Renal cortex interstitium (tissue), 11 donors: Measurements from ENCODE around the gene PIP5KL1. TPM values are rescaled to one million over a fixed set of nuclear protein-coding genes. Genes with fewer than 3 reads are reported as not detected.
"Not testable (repeated sequence)": the region's sequence is repeated elsewhere in the genome, so short reads cannot be mapped to it uniquely, and the experiment has no call there.

Experiments used
- DNase-seq, 11 donors: peaks; one replicate each; pipeline ENCODE4 v3.0.0-alpha.2; 2013; ENCODE audit warnings: low read depth in 9 of 11, low spot score in 4 of 11; ENCODE audit errors: extremely low read depth in 1 of 11
- polyA plus RNA-seq, 3 donors: library from polyadenylated mRNA; unstranded; fragments of 120-200 nt; gene quantifications; one replicate each; pipeline ENCODE4 v1.2.1, GENCODE V29; 2013; ENCODE audit not compliant: insufficient read length in 3 of 3

Gene PIP5KL1
- polyA plus RNA-seq, 3 donors = 1.5 to 1.8 (median 1.7) TPM

GRCh38 chr9:127884427-127884911, 46.1 kb downstream of the PIP5KL1 start:
- DNase-seq = no peak

- DNase-seq = no peak
Observed at GRCh38 chr9:127883959-127884358, 46.6 kb downstream of the PIP5KL1 start.

- not testable (repeated sequence) for DNase-seq
Observed at GRCh38 chr9:127881715-127882114, 48.9 kb downstream of the PIP5KL1 start.

GRCh38 chr9:127880143-127880542, 50.4 kb downstream of the PIP5KL1 start:
- no peak for DNase-seq

- DNase-seq = no peak
Observed at GRCh38 chr9:127878652-127879390, 51.8 kb downstream of the PIP5KL1 start.

GRCh38 chr9:127878001-127878651, 52.5 kb downstream of the PIP5KL1 start:
- DNase-seq = no peak

GRCh38 chr9:127877566-127877998, 53.0 kb downstream of the PIP5KL1 start, which contains the start of gene AK1:
TSS of gene AK1 (minus strand) at chr9:127877675. CDS start at chr9:127874617, 3,058 bp downstream.
- peak in 3 of 11 donors; percentile 54 to 56 (median 54) for DNase-seq

- DNase-seq = no peak
Observed at GRCh38 chr9:127876764-127877562, 53.6 kb downstream of the PIP5KL1 start.

GRCh38 chr9:127876026-127876763, 54.4 kb downstream of the PIP5KL1 start:
- no peak for DNase-seq

GRCh38 chr9:127875306-127875966, 55.1 kb downstream of the PIP5KL1 start:
- DNase-seq = no peak

GRCh38 chr9:127874301-127875221, 56.0 kb downstream of the PIP5KL1 start:
- DNase-seq = no peak

- no peak for DNase-seq
Observed at GRCh38 chr9:127873886-127874285, 56.7 kb downstream of the PIP5KL1 start.

GRCh38 chr9:127873223-127873691, 57.3 kb downstream of the PIP5KL1 start:
- no peak for DNase-seq

GRCh38 chr9:127872369-127873222, 58.0 kb downstream of the PIP5KL1 start:
- no peak for DNase-seq

GRCh38 chr9:127871531-127871930, 59.0 kb downstream of the PIP5KL1 start:
- no peak for DNase-seq

GRCh38 chr9:127870887-127871286, 59.7 kb downstream of the PIP5KL1 start:
- no peak for DNase-seq
